ENCODE measurements around the gene IL1RAP.
"Not testable (repeated sequence)": the region's sequence is repeated elsewhere in the genome, so short reads cannot be mapped to it uniquely, and the experiment has no call there.

Gene IL1RAP

DNA sequence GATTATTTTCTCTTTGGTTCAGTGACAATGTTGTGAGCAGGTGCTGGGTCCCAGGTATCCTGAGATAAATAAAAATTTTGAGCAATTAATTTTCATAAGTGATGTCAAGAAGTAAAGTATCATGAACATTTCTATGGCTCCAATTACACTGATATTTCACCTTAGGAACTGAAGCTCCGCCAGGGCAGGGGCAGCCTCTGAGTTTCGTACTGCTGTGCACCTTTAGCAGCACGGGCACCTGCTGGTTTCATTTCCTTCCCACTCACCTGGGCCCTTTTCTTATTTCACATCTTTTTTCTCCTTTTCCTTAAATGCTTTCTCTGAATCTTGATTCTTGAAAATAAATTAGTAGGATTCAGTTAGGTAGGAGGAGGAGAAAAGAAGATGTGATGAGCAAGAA lies 1.2 kb upstream of the IL1RAP start:
- DNase-seq (ENCODE audit: low read depth), result no peak

DNA sequence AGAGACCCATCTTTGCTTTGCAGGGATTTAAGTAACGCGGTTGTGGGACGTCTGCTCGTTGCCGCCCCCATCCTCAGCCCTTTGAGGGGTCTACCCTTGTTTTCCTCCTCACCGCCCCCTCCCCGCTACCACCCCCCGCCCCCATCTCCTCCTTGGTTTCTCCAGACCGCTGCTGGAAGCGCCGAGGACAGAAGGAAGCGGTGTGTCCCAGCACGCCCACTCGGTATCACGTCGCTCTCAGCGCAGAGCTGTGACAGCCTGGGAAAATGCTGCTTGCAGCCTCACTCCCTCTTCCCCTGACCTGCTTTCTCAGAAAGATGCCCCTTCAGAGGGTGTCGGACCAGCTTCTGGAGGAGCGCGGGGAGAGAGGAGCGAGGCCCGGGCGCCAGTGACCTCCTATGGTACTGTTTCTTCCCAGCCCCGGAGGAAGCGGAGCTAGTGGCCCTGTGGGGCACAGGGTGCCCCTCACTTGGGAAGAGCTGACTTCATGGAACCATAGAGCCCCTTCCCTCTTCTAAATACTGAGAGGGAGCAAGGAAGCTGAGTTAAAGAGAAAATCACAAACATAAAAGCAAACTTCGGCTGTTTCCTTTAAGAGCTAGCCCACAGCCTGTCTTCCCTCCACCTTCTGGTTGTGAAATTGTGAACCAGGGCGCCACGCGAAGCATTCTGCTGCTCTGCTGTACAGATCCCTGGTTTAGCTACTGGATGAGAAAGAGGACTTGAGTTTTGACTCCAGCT lies 698 bp downstream of the IL1RAP start:
- DNase-seq (ENCODE audit: low read depth), result peak; percentile 6

DNA sequence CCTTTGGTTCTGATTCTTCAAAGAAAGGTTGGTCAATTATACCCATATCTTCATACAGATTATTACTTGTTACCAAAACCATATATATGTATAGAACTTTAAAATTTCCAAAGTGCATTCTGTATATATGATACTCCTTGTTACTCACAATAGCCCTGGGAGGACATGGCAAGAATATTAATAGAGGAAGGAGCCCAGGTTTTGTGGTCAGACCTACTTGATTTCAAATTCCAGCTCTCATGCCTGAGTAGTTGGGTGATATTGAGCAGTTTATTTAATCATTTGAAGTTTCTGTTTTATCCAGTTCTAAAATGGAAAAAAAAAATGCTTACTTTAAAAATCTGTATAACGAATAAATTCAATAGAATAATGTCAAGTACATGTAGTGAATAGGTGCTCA lies 2.5 kb downstream of the IL1RAP start:
- DNase-seq (ENCODE audit: low read depth), result no peak

DNA sequence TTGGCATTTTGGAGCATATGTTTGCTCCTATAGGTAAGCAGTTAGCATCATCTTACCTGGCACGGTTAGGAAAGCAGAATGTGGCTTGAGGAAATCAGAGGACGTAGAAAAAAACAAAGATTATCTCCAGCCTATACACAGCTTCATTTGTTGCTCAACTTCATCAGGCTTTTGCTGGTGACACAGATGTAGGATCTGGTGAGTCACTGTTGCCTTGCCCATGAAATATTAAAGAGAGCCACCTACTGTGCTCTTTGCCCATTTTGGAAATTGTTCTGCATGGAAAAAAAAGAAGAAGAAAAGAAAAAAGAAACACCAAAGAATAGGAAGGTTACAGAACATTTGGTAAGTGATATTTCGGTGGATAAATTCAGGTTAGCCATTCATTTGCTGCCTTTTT lies 3.8 kb downstream of the IL1RAP start:
- no peak for DNase-seq (ENCODE audit: low read depth)

DNA sequence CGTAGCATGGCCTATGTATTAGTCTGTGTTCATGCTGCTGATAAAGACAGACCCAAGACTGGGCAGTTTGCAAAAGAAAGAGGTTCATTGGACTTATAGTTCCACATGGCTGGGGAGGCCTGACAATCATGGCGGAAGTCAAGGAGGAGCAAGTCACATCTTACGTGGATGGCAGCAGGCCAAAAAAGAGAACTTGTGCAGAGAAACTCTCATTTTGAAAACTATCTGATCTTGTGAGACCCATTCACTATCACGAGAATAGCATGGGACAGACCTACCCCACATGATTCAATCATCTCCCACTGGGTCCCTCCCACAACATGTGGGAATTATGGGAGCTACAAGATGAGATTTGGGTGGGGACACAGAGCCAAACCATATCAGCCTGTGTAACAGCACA lies 4.6 kb downstream of the IL1RAP start:
- not testable (repeated sequence) for DNase-seq (ENCODE audit: low read depth)

DNA sequence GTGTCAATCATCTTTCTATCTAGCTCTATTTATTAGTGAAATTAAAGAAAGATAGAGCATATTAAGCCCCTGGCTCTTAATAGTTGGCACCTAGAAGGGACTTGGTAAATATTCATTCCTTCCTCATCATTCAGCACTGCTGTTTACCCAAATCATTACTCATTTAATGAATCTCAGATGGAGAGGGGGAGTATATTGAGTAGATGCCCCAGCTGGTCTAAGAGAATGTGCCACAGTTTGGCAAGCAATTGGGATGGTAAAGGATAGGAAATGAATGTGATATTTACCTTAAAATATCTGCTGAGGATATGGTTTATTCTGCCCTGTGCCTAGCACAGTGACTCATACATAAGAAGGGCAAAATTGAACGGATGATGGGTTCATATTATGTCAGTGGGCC lies 6.0 kb downstream of the IL1RAP start:
- no peak for DNase-seq (ENCODE audit: low read depth)

DNA sequence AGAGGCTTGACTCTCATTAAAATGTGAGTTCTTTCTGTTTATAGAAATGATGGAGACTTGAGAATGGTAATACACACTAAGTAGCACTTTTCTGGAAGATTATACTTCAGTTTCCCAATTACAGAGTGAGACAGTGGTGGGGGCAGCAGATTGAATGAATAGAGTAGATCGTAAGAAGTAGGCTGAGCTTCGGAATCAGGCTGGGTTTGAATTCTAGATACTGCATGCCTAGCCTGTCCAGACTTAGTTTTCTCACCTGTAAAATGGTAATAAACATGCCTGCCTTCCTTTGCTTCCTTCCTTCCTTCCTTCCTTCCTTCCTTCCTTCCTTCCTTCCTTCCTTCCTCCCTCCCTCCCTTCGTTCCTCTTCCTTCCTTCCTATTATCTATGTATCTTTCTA lies 8.1 kb downstream of the IL1RAP start:
- DNase-seq (ENCODE audit: low read depth), result no peak

DNA sequence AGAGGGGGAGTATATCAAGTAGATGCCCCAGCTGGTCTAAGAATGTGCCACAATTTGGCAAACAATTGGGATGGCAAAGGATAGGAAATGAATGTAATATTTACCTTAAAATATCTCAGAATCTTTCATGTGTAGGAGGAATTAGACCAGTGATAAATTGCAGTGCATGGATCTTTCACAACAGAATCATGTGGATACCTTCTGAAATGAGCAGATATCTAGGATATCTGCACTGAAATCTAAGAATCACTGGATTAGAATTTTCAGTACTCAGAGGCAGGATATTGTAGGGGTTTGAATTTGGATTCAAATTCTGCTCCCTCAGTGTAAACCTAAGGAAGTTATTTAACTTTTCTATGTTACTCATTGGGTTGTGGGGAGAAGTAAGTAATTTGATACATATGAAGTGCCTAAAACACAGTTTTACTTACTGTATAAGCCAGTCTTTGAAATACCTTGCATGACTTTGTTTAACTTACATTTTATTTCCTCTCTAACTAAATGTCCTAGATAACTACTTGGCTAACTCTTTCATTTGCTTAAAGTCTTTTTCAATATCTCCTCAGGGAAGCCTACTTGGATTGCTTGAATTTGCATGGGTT lies 8.8 kb downstream of the IL1RAP start:
- no peak for DNase-seq (ENCODE audit: low read depth)

DNA sequence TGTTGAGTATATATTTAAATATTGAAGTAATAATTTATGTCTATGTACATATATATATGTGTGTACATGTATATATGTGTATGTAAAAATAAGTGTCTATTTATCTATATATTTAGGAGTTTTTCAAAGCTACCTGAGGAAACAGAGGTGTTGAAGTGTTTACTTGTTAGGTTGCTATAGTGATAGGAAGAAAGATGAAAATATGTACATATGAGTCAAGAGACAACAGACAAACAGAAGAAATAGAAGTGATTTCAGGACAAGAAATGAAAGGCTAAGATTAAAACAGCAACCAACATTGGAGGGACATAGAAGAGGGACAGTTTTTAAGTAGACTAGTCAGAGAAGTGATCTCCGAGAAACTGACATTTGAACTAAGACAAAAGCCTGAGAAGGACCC lies 11.1 kb downstream of the IL1RAP start:
- DNase-seq (ENCODE audit: low read depth), result no peak

DNA sequence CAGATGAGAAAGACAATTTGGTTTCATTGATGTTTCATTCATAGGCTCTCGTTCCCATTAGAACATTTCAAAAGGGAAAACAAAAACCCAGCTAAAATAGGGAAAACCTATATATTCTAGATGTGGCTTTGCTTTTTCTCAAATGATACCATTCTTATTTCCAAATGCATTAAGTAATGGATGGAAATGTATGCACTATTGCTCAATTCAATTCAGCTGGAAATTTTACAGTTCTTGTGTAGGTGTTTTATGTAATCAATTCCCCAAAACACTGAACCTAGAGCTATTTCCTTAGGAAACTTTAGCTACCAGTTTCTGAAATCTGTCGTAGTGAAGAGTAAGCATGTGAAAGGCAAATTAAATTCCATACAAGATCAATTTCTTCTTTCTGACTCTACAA lies 11.7 kb downstream of the IL1RAP start:
- DNase-seq (ENCODE audit: low read depth), result no peak

DNA sequence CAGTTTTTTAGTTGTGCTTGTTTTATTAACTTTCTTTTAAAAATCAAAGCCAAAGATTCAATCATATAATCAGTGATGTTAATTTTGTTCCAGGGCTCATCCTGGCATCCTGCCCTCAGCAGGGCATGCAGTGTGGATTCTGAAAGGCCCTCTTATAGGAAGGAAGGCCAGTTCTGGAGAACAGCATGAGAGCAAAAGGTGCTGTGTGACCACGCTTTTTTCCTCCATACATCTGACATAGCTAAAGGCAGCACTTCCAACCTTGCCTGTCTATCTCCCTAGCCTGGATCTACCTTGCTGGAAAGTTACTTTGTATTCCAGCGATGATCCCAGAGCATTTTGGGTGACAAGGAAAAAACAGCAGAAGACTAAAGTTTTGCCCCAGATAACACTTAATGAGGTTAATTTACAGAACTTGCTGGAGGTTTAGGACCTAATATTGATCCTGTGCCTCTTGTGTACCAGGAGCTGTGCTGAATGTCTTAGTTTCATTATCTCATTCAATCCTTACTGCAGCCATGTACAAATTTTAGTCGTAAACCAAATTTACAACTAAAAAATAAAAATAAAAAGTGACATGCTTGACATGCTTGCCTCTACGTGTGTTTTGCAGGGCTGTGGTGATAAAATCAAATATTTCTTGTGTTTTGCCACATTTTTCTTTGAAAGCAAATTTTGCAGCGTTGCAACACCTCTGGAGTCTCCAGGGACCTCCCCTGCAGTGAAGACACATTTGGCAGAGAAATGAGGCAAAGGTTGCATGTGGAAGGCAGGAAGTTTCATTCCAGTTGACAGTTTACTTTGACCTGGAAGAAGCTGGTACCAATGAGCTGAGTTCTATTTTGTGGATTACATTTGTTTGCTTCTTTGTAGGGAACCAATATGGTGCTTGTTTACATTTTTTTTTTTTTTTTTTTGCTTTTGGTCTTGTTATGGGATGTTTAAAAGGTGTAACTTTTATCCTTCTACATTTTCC lies 13.2 kb downstream of the IL1RAP start:
- no peak for DNase-seq (ENCODE audit: low read depth)

DNA sequence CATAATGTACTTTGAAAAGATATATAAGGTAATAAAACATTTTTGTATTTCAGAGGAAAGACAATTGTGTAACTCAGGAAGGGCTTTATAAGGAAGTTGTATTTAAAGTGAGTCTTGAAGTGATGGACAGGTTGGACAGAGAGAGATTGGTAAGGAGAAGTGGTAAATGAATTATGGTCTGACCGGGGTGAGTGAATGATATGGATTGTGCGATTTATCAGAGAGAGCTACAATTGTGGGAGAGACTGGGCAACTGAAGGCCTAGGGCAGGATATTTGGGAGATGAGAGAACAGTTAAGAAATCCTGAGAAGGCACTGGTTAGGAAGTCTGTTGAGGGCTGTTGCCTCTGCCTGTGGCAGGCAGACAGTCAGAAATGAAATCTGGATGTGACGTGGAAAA lies 14.8 kb downstream of the IL1RAP start:
- DNase-seq (ENCODE audit: low read depth), result no peak

DNA sequence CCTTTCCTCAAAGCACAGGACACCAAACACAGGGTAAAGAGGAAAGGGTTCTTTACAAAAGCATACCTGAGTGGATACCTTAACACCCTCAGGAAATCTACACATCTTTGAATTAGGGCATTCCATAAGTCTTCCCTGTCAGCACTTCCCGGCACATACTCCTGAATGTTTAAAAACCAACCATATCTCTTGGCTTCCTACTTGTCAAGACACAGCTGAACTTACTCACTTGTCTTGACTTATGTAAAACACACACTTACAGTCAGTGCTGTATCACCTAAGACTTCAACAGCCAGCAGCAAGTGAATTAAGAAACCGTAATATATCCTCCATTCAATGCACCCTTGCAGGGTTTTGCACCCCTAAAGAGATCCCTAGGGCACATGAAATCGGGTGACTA lies 17.5 kb downstream of the IL1RAP start:
- no peak for DNase-seq (ENCODE audit: low read depth)

DNA sequence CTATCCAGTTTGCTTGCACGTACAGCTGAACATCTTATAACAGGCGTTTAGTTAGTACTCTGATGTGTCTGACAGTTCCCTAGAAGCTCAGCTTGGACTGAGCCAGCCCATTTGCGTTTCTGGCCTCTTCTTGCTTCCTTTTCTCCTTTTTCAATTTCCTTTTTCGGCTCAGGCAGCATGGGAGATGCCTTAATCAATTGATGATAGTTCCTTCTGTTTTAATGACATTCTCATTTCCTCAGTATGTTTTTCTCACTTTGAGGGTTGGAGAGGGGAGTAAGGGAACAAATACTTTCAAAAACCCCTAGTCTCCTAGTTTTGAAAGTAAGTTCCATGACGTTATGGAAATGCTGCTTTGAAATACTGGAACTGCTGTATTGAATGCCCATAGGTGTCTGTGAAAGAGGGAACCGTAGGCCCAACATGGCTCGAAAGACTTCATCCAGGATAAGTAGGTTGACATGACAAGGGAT lies 18.9 kb downstream of the IL1RAP start:
- no peak for DNase-seq (ENCODE audit: low read depth)

DNA sequence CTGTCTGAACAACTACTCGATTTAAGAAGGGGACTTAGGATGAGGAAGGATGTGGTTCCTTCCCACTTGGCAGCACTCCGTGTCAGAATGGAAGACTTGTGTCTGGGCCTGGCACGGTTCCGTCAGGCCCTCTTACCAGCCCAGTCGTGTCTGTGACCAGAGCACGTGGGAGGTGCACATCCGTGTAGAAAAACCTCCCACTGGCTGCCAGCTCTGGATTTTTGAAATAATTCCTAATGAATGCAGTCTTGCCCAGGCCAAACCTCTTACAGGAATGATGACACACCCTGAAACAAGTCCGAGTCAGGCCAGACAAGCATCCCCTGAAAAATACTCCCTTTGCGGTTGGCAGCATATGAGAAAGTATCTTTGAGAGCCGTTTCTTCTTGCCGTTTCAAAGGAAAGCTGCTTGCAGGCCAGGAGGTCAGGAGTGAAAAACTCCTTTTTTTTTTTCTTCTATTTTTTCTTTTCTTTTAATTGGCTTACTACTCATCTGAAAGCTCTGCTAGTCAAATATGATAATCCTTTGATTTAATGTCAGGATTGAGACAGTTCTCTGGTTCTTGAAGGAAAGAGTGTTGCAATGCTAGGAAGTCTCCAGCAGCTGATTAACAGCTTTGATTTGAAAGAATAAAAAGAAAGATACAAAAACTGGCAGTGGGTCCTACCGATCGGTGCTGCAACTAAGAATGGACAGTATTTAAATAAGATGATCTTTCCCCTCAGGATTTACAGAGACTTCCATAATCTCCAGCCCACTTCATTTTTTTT lies 19.8 kb downstream of the IL1RAP start:
- DNase-seq (ENCODE audit: low read depth), result no peak

DNA sequence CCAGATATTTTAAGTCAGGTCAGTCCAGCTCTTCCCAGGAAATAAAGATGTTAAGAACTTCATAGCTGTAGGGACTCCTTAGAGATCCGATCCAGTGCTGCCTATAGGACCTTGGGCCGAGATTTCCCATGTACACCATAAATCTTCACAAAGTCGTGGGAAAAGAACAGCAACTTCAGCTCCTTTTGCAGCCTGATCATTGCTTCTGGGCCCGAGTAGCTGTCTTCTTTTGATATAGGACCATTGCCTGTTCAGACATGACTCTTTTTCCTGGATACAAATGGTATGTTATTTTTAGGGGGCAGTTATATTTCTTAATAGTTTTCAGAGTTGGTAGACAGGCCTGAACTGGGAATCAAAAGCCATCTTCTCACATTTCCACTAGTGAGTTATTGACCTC lies 20.5 kb downstream of the IL1RAP start:
- DNase-seq (ENCODE audit: low read depth), result no peak

DNA sequence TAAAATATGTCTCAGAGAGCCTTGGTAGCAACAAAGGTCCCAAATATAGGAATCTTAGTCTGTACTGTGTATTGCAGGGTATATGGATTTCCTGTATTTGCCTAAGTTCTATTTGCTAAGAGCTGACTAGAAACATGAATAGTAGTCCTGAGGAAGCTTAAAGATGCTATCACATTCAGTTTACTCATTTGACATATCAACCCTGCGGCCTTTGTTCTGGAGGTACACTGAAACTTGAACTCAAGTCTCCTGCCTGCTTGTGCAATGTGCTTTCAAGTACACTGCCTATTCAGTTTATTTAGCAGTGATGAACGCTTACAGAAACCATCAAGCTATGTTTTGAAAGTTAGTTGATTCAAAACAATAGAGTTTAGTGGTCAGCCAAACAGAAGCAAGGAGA lies 21.1 kb downstream of the IL1RAP start:
- DNase-seq (ENCODE audit: low read depth), result no peak

DNA sequence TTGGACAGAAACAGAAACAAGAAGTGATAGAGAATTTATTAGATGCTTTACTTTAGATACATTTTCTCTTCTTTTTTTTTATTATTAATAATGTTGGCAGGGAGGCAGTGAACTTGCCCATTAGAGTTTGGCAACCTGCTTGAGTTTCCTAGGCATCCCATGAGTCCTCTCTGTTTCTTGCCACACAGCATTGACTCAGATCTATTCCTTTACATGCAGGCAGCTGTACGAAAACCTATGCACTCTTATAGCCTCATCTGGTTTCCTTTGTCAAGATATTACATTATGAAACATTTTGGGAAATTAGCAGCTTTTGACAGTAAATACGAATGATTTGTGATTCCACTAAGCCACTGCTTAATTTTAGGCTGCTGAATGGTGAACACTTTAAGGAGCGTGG lies 23.3 kb downstream of the IL1RAP start:
- DNase-seq (ENCODE audit: low read depth), result no peak

DNA sequence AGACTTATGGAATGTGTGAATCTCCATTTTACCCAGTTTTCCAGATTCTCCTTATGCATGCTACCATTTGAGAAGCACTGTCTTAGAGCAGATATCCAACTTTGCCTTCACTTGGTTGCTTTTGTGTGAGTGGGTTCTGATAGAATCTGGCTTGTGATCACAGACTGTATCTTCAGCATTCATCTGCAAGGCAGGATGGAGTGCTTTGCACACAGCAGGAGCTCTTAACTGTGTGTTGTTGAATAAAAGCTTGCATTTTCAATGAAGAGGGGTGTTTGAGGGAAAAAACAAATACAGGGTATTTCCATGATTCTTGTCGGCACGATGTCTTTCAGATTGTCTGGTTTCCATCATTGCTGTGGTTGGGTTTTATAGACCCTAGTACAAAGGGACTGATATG lies 24.4 kb downstream of the IL1RAP start:
- no peak for DNase-seq (ENCODE audit: low read depth)

DNA sequence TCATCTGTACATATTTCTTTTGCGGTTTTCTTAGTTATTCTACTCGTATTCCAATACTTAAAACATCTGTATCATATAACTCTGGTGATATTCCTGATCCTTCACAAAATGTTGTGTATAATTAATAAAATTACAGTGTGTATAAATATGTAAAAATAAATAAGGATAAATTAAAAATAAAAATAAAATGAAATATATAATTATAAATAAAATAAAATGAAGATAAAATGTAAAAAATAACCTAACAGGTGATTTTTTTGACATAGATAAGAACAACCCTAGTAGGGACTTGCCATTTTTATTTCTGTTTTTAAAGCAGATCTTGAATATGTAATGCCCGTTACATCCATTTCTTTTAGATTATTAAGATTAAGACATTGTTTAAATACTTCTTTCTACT lies 25.6 kb downstream of the IL1RAP start:
- DNase-seq (ENCODE audit: low read depth), result no peak

DNA sequence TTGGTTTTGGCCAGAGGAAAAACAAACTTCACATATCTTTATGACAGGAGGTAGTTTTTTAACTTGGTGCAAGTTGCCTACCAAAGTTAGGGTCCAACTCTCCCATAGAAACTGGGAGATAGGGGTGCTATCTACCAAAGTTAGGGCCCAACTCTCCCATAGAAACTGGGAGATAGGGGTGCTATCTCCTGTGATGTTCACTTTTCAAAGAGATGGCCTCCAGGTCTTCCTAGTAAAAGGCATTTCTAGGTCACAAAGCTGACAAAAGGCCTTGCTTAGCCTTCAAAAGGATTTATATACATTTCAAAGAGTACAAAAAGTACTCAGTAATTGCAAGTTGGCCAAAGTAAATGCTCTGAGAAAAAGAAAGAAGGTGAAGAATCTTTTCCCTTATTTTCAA lies 27.1 kb downstream of the IL1RAP start:
- no peak for DNase-seq (ENCODE audit: low read depth)

DNA sequence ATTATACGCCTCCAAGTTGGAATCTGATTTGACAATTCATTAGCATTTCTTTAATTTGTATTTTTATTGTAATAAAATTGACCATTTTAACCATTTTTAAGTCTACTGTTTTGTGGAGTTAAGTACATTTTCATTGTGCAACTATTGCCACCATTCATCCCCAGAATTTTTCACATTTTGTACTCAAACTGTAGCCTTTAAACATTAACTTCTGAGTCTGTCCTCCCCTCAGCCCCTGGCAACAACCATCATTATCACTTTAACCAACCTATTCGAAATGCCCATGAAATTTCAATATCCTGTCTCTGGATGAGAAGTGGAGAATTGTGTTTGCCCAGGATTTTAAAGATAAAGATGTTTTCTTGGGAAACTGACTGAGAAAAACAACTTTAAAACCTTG lies 27.7 kb downstream of the IL1RAP start:
- DNase-seq (ENCODE audit: low read depth), result no peak

Measured in stimulated activated CD8-positive, alpha-beta memory T cell treated with anti-CD3 and anti-CD28 coated beads, Interleukin-15, amount 100 ng/mL, for 24 hours (primary cell).